ENCODE measurements around the gene CD1E. TPM values are rescaled to one million over a fixed set of nuclear protein-coding genes. Genes with fewer than 3 reads are reported as not detected.

CD1E gene
- total RNA-seq (not detected), polyA plus RNA-seq (not detected)

- H3K36me3 ChIP-seq (ENCODE audit: control insufficient read depth, insufficient read depth, low read length): no peaks in the 10 kb centered on the region
- Mint-ChIP-seq H3K4me3 (no peak within 1 kb of the TSS), H3K27me3 (peaks cover 7% of the 10 kb centered on the region), H3K27ac (peak within 1 kb of the TSS in 1 of 3 donors; percentile 33), H3K4me1 (no peaks in the 10 kb centered on the region), H3K9me3 (no peaks in the 10 kb centered on the region), H3K36me3 (no peaks in the 10 kb centered on the region)
- H3K4me3 ChIP-seq (ENCODE audit: low read depth, low read length): no peak within 1 kb of the TSS
- H3K9me3 ChIP-seq (ENCODE audit: control insufficient read depth in 2 of 2, low read length in 2 of 2): no peaks in the 10 kb centered on the region
- no peaks in the 10 kb centered on the region for H3K4me1 ChIP-seq (ENCODE audit: control insufficient read depth, insufficient read depth, low read length, poor library complexity, severe bottlenecking)
- DNase-seq: no peak
- peaks cover 2% of the 10 kb centered on the region for H3K27me3 ChIP-seq (ENCODE audit: control insufficient read depth, insufficient read depth, low read length)
- H3K27ac ChIP-seq (ENCODE audit: insufficient read depth, low read length, poor library complexity, severe bottlenecking): no peak within 1 kb of the TSS
- ATAC-seq (ENCODE audit: low read depth in 2 of 2): no peak
These were observed at the start of gene CD1E for GRCh38 chr1:158353303-158354075. Gene CD1E, plus strand, starts transcription at chr1:158353894. Its CDS starts 95 bp downstream, at chr1:158353989.

DNA sequence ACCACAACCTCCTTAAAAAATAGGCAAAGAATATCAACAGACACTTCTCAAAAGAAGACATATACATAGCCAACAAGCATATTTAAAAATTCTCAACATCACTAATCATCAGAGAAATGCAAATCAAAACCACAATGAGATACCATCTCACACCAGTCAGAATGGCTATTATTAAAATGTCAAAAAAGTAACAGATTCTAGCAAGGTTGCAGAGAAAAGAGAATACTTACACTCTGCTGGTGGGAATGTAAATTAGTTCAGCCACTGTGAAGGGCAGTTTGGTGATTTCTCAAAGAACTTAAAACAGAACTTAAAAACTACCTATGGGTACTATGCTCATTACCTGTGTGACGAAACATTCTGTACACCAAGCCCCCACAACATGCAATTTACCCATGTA is 43.1 kb upstream of the CD1E start:
- no peaks in the 10 kb centered on the region for H3K4me1 Mint-ChIP-seq
- Histone ChIP-seq H3K4me3 (ENCODE audit: low read depth, low read length) (no peak overlapping the region), H3K27ac (ENCODE audit: insufficient read depth, low read length, poor library complexity, severe bottlenecking) (no peak overlapping the region), H3K9me3 (ENCODE audit: control insufficient read depth in 2 of 2, low read length in 2 of 2) (peaks cover 0 to 10% of the 10 kb centered on the region in 2 experiments), H3K4me1 (ENCODE audit: control insufficient read depth, insufficient read depth, low read length, poor library complexity, severe bottlenecking) (no peaks in the 10 kb centered on the region), H3K27me3 (ENCODE audit: control insufficient read depth, insufficient read depth, low read length) (no peaks in the 10 kb centered on the region), H3K36me3 (ENCODE audit: control insufficient read depth, insufficient read depth, low read length) (no peaks in the 10 kb centered on the region)
- no peak overlapping the region for H3K4me3 Mint-ChIP-seq
- no peak overlapping the region for H3K27ac Mint-ChIP-seq
- H3K9me3 Mint-ChIP-seq: peaks cover 0 to 15% (median 4%) of the 10 kb centered on the region in 7 donors
- DNase-seq (no peak), ATAC-seq (ENCODE audit: low read depth in 2 of 2) (no peak)
- no peaks in the 10 kb centered on the region for H3K36me3 Mint-ChIP-seq
- no peaks in the 10 kb centered on the region for H3K27me3 Mint-ChIP-seq

GRCh38 chr1:158311066-158311465 is 42.6 kb upstream of the CD1E start:
- Histone ChIP-seq H3K36me3 (ENCODE audit: control insufficient read depth, insufficient read depth, low read length) (no peaks in the 10 kb centered on the region), H3K27me3 (ENCODE audit: control insufficient read depth, insufficient read depth, low read length) (no peaks in the 10 kb centered on the region), H3K9me3 (ENCODE audit: control insufficient read depth in 2 of 2, low read length in 2 of 2) (peaks cover 0 to 10% of the 10 kb centered on the region in 2 experiments), H3K4me1 (ENCODE audit: control insufficient read depth, insufficient read depth, low read length, poor library complexity, severe bottlenecking) (no peaks in the 10 kb centered on the region), H3K4me3 (ENCODE audit: low read depth, low read length) (no peak overlapping the region), H3K27ac (ENCODE audit: insufficient read depth, low read length, poor library complexity, severe bottlenecking) (no peak overlapping the region)
- DNase-seq (no peak), ATAC-seq (ENCODE audit: low read depth in 2 of 2) (no peak)
- H3K9me3 Mint-ChIP-seq: peaks cover 0 to 15% (median 4%) of the 10 kb centered on the region in 7 donors
- no peak overlapping the region for H3K4me3 Mint-ChIP-seq
- H3K4me1 Mint-ChIP-seq: no peaks in the 10 kb centered on the region
- H3K36me3 Mint-ChIP-seq: no peaks in the 10 kb centered on the region
- H3K27me3 Mint-ChIP-seq: no peaks in the 10 kb centered on the region
- H3K27ac Mint-ChIP-seq: no peak overlapping the region

DNA sequence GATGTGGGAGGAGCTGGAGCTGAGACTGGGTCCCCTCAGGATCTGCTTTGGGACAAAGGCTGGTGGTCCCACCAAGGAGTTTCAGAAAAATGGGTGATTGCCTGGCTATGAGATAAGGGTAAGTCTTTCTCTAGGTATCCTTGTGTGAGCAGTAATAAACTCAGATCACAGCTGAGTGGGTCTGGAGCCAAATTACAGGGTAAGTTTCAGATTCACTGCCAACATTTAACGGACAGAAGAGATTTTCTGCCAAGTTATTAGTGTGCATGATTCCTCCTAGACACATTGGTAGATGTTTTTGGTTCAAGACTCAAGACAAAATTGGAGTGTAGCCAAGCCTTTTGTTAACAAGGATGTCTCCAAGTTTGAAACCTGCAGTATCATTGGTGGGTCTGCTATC is 29.8 kb upstream of the CD1E start:
- Histone ChIP-seq H3K9me3 (ENCODE audit: control insufficient read depth in 2 of 2, low read length in 2 of 2) (no peaks in the 10 kb centered on the region), H3K27me3 (ENCODE audit: control insufficient read depth, insufficient read depth, low read length) (no peaks in the 10 kb centered on the region), H3K4me1 (ENCODE audit: control insufficient read depth, insufficient read depth, low read length, poor library complexity, severe bottlenecking) (no peaks in the 10 kb centered on the region), H3K4me3 (ENCODE audit: low read depth, low read length) (no peak overlapping the region), H3K27ac (ENCODE audit: insufficient read depth, low read length, poor library complexity, severe bottlenecking) (no peak overlapping the region), H3K36me3 (ENCODE audit: control insufficient read depth, insufficient read depth, low read length) (no peaks in the 10 kb centered on the region)
- no peaks in the 10 kb centered on the region for H3K4me1 Mint-ChIP-seq
- peaks cover 0 to 11% (median 2%) of the 10 kb centered on the region in 7 donors for H3K9me3 Mint-ChIP-seq
- DNase-seq: no peak
- H3K36me3 Mint-ChIP-seq: no peaks in the 10 kb centered on the region
- peaks cover 8% of the 10 kb centered on the region for H3K27me3 Mint-ChIP-seq
- no peak for ATAC-seq (ENCODE audit: low read depth in 2 of 2)
- no peak overlapping the region for H3K4me3 Mint-ChIP-seq
- H3K27ac Mint-ChIP-seq: no peak overlapping the region

DNA sequence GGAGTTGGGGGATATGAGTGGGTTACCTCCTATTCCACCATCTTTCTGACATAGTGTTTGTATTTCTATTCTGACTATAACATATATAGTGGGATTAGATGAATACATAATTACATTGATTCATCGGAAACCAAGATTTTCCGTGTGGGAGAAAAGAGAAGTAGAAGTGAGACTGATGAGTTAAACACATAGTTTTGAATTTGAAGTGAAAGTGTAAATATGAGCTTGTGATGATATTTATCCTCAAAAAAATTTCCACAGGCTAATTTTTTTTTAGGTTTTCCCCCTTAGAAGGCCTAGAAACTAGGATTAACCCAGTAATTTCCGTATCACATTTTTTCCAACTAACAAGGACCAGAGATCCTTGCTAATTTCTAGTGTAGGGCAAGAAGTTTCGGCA is 29.3 kb upstream of the CD1E start:
- Mint-ChIP-seq H3K27ac (no peak overlapping the region), H3K4me3 (no peak overlapping the region), H3K4me1 (no peaks in the 10 kb centered on the region), H3K36me3 (no peaks in the 10 kb centered on the region), H3K9me3 (peaks cover 0 to 11% (median 2%) of the 10 kb centered on the region in 7 donors), H3K27me3 (peaks cover 8% of the 10 kb centered on the region)
- no peaks in the 10 kb centered on the region for H3K36me3 ChIP-seq (ENCODE audit: control insufficient read depth, insufficient read depth, low read length)
- H3K4me1 ChIP-seq (ENCODE audit: control insufficient read depth, insufficient read depth, low read length, poor library complexity, severe bottlenecking): no peaks in the 10 kb centered on the region
- H3K27me3 ChIP-seq (ENCODE audit: control insufficient read depth, insufficient read depth, low read length): no peaks in the 10 kb centered on the region
- DNase-seq: no peak
- no peak overlapping the region for H3K4me3 ChIP-seq (ENCODE audit: low read depth, low read length)
- no peak overlapping the region for H3K27ac ChIP-seq (ENCODE audit: insufficient read depth, low read length, poor library complexity, severe bottlenecking)
- no peaks in the 10 kb centered on the region for H3K9me3 ChIP-seq (ENCODE audit: control insufficient read depth in 2 of 2, low read length in 2 of 2)
- ATAC-seq (ENCODE audit: low read depth in 2 of 2): no peak

GRCh38 chr1:158327481-158327880 is 26.2 kb upstream of the CD1E start:
- Histone ChIP-seq H3K36me3 (ENCODE audit: control insufficient read depth, insufficient read depth, low read length) (no peaks in the 10 kb centered on the region), H3K4me3 (ENCODE audit: low read depth, low read length) (no peak overlapping the region), H3K27me3 (ENCODE audit: control insufficient read depth, insufficient read depth, low read length) (no peaks in the 10 kb centered on the region), H3K9me3 (ENCODE audit: control insufficient read depth in 2 of 2, low read length in 2 of 2) (no peaks in the 10 kb centered on the region), H3K27ac (ENCODE audit: insufficient read depth, low read length, poor library complexity, severe bottlenecking) (no peak overlapping the region), H3K4me1 (ENCODE audit: control insufficient read depth, insufficient read depth, low read length, poor library complexity, severe bottlenecking) (no peaks in the 10 kb centered on the region)
- Mint-ChIP-seq H3K36me3 (no peaks in the 10 kb centered on the region), H3K9me3 (peaks cover 0 to 9% (median 1%) of the 10 kb centered on the region in 7 donors), H3K4me3 (no peak overlapping the region), H3K4me1 (no peaks in the 10 kb centered on the region), H3K27me3 (peaks cover 8% of the 10 kb centered on the region), H3K27ac (no peak overlapping the region)
- DNase-seq (no peak), ATAC-seq (ENCODE audit: low read depth in 2 of 2) (no peak)

- Histone ChIP-seq H3K36me3 (ENCODE audit: control insufficient read depth, insufficient read depth, low read length) (no peaks in the 10 kb centered on the region), H3K4me3 (ENCODE audit: low read depth, low read length) (no peak overlapping the region), H3K27ac (ENCODE audit: insufficient read depth, low read length, poor library complexity, severe bottlenecking) (no peak overlapping the region), H3K9me3 (ENCODE audit: control insufficient read depth in 2 of 2, low read length in 2 of 2) (no peaks in the 10 kb centered on the region), H3K4me1 (ENCODE audit: control insufficient read depth, insufficient read depth, low read length, poor library complexity, severe bottlenecking) (no peaks in the 10 kb centered on the region), H3K27me3 (ENCODE audit: control insufficient read depth, insufficient read depth, low read length) (peaks cover 2% of the 10 kb centered on the region)
- ATAC-seq (ENCODE audit: low read depth in 2 of 2) (no peak), DNase-seq (no peak)
- no peak overlapping the region for H3K4me3 Mint-ChIP-seq
- H3K4me1 Mint-ChIP-seq: peaks cover 0 to 3% (median 0%) of the 10 kb centered on the region in 4 donors
- H3K36me3 Mint-ChIP-seq: no peaks in the 10 kb centered on the region
- no peak overlapping the region for H3K27ac Mint-ChIP-seq
- H3K27me3 Mint-ChIP-seq: peaks cover 8% of the 10 kb centered on the region
- H3K9me3 Mint-ChIP-seq: no peaks in the 10 kb centered on the region
These were observed 25.3 kb upstream of the CD1E start for GRCh38 chr1:158328426-158328825.

DNA sequence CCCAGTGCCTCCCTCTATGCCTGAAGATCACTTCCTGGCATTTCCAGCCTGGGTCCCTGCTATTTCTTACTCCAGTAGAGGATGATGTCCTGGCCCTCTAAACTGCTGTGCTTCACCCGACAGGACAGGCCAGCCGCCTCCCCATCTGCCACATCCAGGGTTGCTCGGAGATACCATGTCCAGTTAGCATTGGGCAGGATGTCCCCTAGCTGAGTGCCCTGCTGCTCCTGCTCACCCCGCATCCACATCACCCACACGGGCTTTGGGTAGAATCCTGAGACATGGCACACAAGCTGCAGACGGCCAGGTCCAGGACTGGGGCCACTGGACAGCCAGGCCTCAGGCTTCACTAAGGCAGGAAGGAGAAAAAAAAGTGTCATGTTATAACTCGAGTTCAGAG is 24.4 kb upstream of the CD1E start:
- ATAC-seq (ENCODE audit: low read depth in 2 of 2) (no peak), DNase-seq (no peak)
- H3K36me3 ChIP-seq (ENCODE audit: control insufficient read depth, insufficient read depth, low read length): no peaks in the 10 kb centered on the region
- peaks cover 2% of the 10 kb centered on the region for H3K27me3 ChIP-seq (ENCODE audit: control insufficient read depth, insufficient read depth, low read length)
- H3K4me3 Mint-ChIP-seq: no peak overlapping the region
- H3K36me3 Mint-ChIP-seq: no peaks in the 10 kb centered on the region
- no peak overlapping the region for H3K27ac ChIP-seq (ENCODE audit: insufficient read depth, low read length, poor library complexity, severe bottlenecking)
- no peaks in the 10 kb centered on the region for H3K9me3 ChIP-seq (ENCODE audit: control insufficient read depth in 2 of 2, low read length in 2 of 2)
- no peak overlapping the region for H3K4me3 ChIP-seq (ENCODE audit: low read depth, low read length)
- peaks cover 12% of the 10 kb centered on the region for H3K27me3 Mint-ChIP-seq
- H3K9me3 Mint-ChIP-seq: no peaks in the 10 kb centered on the region
- no peaks in the 10 kb centered on the region for H3K4me1 ChIP-seq (ENCODE audit: control insufficient read depth, insufficient read depth, low read length, poor library complexity, severe bottlenecking)
- H3K4me1 Mint-ChIP-seq: peaks cover 0 to 7% (median under 1%) of the 10 kb centered on the region in 4 donors
- no peak overlapping the region for H3K27ac Mint-ChIP-seq
